ENCODE measurements around the gene TRPC4.

Gene TRPC4

GRCh38 chr13:37641391-37641790 is 228.2 kb downstream of the TRPC4 start:
- TF ChIP-seq CTCF (IDR thresholded peaks at IDR 0.05; ENCODE audit: low read depth, low read length): no peak

GRCh38 chr13:37640499-37640898 is 229.1 kb downstream of the TRPC4 start:
- H3K4me3 ChIP-seq (ENCODE audit: low read depth, low read length): no peak overlapping the region
- peak; percentile 45 for TF ChIP-seq CTCF (IDR thresholded peaks at IDR 0.05; ENCODE audit: low read depth, low read length)

More at GRCh38 chr13:37641391-37641790, 228.2 kb downstream of the TRPC4 start:
- no peak overlapping the region for H3K4me3 ChIP-seq (ENCODE audit: low read depth, low read length)

GRCh38 chr13:37636701-37637100 is 232.9 kb downstream of the TRPC4 start:
- H3K4me3 ChIP-seq (ENCODE audit: low read depth, low read length): no peak overlapping the region
- no peak for TF ChIP-seq CTCF (IDR thresholded peaks at IDR 0.05; ENCODE audit: low read depth, low read length)

GRCh38 chr13:37632294-37632693 is 237.3 kb downstream of the TRPC4 start:
- TF ChIP-seq CTCF (IDR thresholded peaks at IDR 0.05; ENCODE audit: low read depth, low read length): no peak
- H3K4me3 ChIP-seq (ENCODE audit: low read depth, low read length): no peak overlapping the region

- TF ChIP-seq CTCF (IDR thresholded peaks at IDR 0.05; ENCODE audit: low read depth, low read length): no peak
Measured at GRCh38 chr13:37627428-37627827, 242.1 kb downstream of the TRPC4 start.

GRCh38 chr13:37621811-37622361 is 247.7 kb downstream of the TRPC4 start:
- no peak for TF ChIP-seq CTCF (IDR thresholded peaks at IDR 0.05; ENCODE audit: low read depth, low read length)

More at GRCh38 chr13:37627428-37627827, 242.1 kb downstream of the TRPC4 start:
- no peak overlapping the region for H3K4me3 ChIP-seq (ENCODE audit: low read depth, low read length)

GRCh38 chr13:37618554-37618953 is 251.0 kb downstream of the TRPC4 start:
- no peak for TF ChIP-seq CTCF (IDR thresholded peaks at IDR 0.05; ENCODE audit: low read depth, low read length)
- H3K4me3 ChIP-seq (ENCODE audit: low read depth, low read length): no peak overlapping the region

More at GRCh38 chr13:37621811-37622361, 247.7 kb downstream of the TRPC4 start:
- H3K4me3 ChIP-seq (ENCODE audit: low read depth, low read length): no peak overlapping the region

All from WI38 (cell line).